GM12878 (cell line): ENCODE results near the gene SSB. TPM values are rescaled to one million over a fixed set of nuclear protein-coding genes. Genes with fewer than 3 reads are reported as not detected.

Source experiments
- ATAC-seq: fragments of 200-7000 bp; cut with Tn5 transposase; 3 replicates; pipeline ENCODE4 v1.9.1; 2020; ENCODE audit warnings: mild to moderate bottlenecking, moderate library complexity
- BruUV-seq: library from RNA; stranded (reverse); fragments of 400-500 nt; replicated peaks from 2 replicates; lab custom pipeline; 2021; lab: Mats Ljungman, UMichigan
- CTCF ChIA-PET: fragments of 300-600 bp; sonication (Branson Sonifier 250); formaldehyde crosslinking; extraction: SDS; loops from one replicate; lab custom pipeline; 2021; ENCODE audit warnings: inconsistent platforms; lab: Yijun Ruan, JAX
- POLR2A ChIA-PET: fragments of 350-600 bp; formaldehyde crosslinking; extraction: SDS; loops from one replicate; lab custom pipeline; 2021; ENCODE audit warnings: inconsistent platforms; lab: Charles Lee
- RAD21 ChIA-PET: fragments of 300-600 bp; sonication (Branson Sonifier 250); formaldehyde crosslinking; loops from one replicate; lab custom pipeline; 2023; ENCODE audit warnings: antibody characterized with exemption; ENCODE audit not compliant: unreplicated experiment; lab: Charles Lee
- SMC1A ChIA-PET: fragments of 300-600 bp; sonication (Branson Sonifier 250); formaldehyde crosslinking; loops from one replicate; lab custom pipeline; 2023; ENCODE audit not compliant: unreplicated experiment, uncharacterized antibody; lab: Charles Lee
- DNase-seq: peaks from one replicate; pipeline ENCODE4 v3.0.0-alpha.2; 2011; ENCODE audit warnings: low read depth, low spot score
- FAIRE-seq: peaks from 3 replicates; lab custom pipeline; 2011; peaks lifted over from hg19 to GRCh38; lab: Jason Lieb, UNC
- H2AFZ ChIP-seq: 2 replicates; pipeline ENCODE4 v1.6.0; 2011; ENCODE audit warnings: low read depth, low read length, control low read depth; ENCODE audit not compliant: control insufficient read depth
- H3K27ac ChIP-seq: 2 replicates; pipeline ENCODE4 v1.5.1; 2011; ENCODE audit warnings: control low read depth; ENCODE audit not compliant: control insufficient read depth, insufficient read depth
- H3K27me3 ChIP-seq, 2 experiments: replicated peaks in 1 of 2; 2 replicates each; pipeline versions ENCODE4 v1.6.0 to v1.6.1; 2011; ENCODE audit warnings: low read length in 1 of 2; ENCODE audit not compliant: control insufficient read depth in 2 of 2, insufficient read depth in 2 of 2
- H3K36me3 ChIP-seq, 2 experiments: 2 replicates each; pipeline ENCODE4 v1.5.1; 2011; ENCODE audit warnings: low read length in 1 of 2; ENCODE audit not compliant: control insufficient read depth in 2 of 2, insufficient read depth in 2 of 2
- H3K4me1 ChIP-seq: 2 replicates; pipeline ENCODE4 v1.6.1; 2011; ENCODE audit warnings: mild to moderate bottlenecking, low read length, moderate library complexity, mixed read lengths; ENCODE audit not compliant: control insufficient read depth, insufficient read depth
- H3K4me2 ChIP-seq: 2 replicates; pipeline ENCODE4 v1.6.0; 2011; ENCODE audit warnings: control low read depth; ENCODE audit not compliant: control insufficient read depth, insufficient read depth
- H3K4me3 ChIP-seq: fragments of 200-600 bp; sonication (generic); 2 replicates; pipeline ENCODE4 v1.5.1; 2016
- H3K79me2 ChIP-seq: 2 replicates; pipeline ENCODE4 v1.6.0; 2011; ENCODE audit warnings: low read length; ENCODE audit not compliant: control insufficient read depth, insufficient read depth
- H3K9ac ChIP-seq: 2 replicates; pipeline ENCODE4 v1.8.0; 2011; ENCODE audit warnings: low read length, control low read depth, mixed read lengths; ENCODE audit not compliant: control insufficient read depth, insufficient read depth
- H3K9me3 ChIP-seq: replicated peaks from 3 replicates; pipeline ENCODE4 v1.5.1; 2011; ENCODE audit warnings: mild to moderate bottlenecking, low read length; ENCODE audit not compliant: control insufficient read depth, insufficient read depth
- H4K20me1 ChIP-seq: 2 replicates; pipeline ENCODE4 v1.6.0; 2011; ENCODE audit not compliant: control insufficient read depth, insufficient read depth
- BCL11A ChIP-seq: IDR thresholded peaks from 2 replicates; pipeline ENCODE4 v1.6.1; 2011; ENCODE audit warnings: low read depth, low read length
- BHLHE40 ChIP-seq, 2 experiments: fragments of 450-650 bp in 1 of 2; IDR thresholded peaks; 2 replicates each; pipeline ENCODE4 v1.6.1; 2011 to 2017; ENCODE audit warnings: low read depth in 2 of 2, borderline replicate concordance in 1 of 2, improper control_type of control experiment in 1 of 2, low read length in 1 of 2, mild to moderate bottlenecking in 1 of 2
- GABPA ChIP-seq: IDR thresholded peaks from 2 replicates; pipeline ENCODE4 v1.6.1; 2014; ENCODE audit warnings: antibody characterized with exemption, low read depth, mild to moderate bottlenecking, inconsistent platforms
- HDAC6 ChIP-seq: fragments of 200-600 bp; sonication (generic); IDR thresholded peaks from one replicate; pipeline ENCODE4 v1.8.0; 2017; ENCODE audit warnings: antibody characterized with exemption; ENCODE audit not compliant: unreplicated experiment
- JUNB ChIP-seq: IDR thresholded peaks from 2 replicates; pipeline ENCODE4 v1.6.1; 2016; ENCODE audit warnings: antibody characterized with exemption, mild to moderate bottlenecking
- RAD21 ChIP-seq: IDR thresholded peaks from 2 replicates; pipeline ENCODE4 v1.6.1; 2011; ENCODE audit warnings: mild to moderate bottlenecking, low read depth, low read length, moderate library complexity; ENCODE audit not compliant: insufficient read depth
- RELA ChIP-seq: fragments of 450-650 bp; IDR thresholded peaks from 2 replicates; pipeline ENCODE4 v1.8.0; 2014; ENCODE audit warnings: borderline replicate concordance; ENCODE audit not compliant: partially characterized antibody
- ZNF24 ChIP-seq: fragments of 450-650 bp; IDR thresholded peaks from 2 replicates; pipeline ENCODE4 v1.6.1; 2017; ENCODE audit warnings: antibody characterized with exemption, mild to moderate bottlenecking
- in situ Hi-C: fragments of 300-500 bp; cut with MboI; formaldehyde crosslinking; loops from 9 replicates; pipeline ENCODE4 v1.14.3; 2018; ENCODE audit warnings: mixed read lengths
- intact Hi-C: fragments of 100-400 bp; cut with micrococcal nuclease; formaldehyde crosslinking; loops from one replicate; pipeline ENCODE4 v1.14.2; 2022; ENCODE audit not compliant: unreplicated experiment
- polyA plus RNA-seq, 11 experiments: library from polyadenylated mRNA; depleted of rRNA in 4 of 11; unstranded in 6 of 11; stranded (reverse) in 5 of 11; fragments of >200 nt; fragmentation: Nextera tagmentation in 4 of 11; fragmentation: Illumina TruSeq in 1 of 11; extraction: Ambion mirVana in 4 of 11; extraction: Trizol in 1 of 11; gene quantifications; 1 replicate in 1 of 11; 2 replicates in 10 of 11; pipeline versions ENCODE4 v1.2.1 to v1.2.3, GENCODE V29; 2011 to 2016; ENCODE audit warnings: inconsistent platforms in 2 of 11, missing spikeins in 2 of 11, low read depth in 1 of 11
- total RNA-seq, 4 experiments: library from RNA; depleted of rRNA in 3 of 4; stranded (reverse); fragments of >200 nt in 3 of 4; fragmentation: Illumina TruSeq in 1 of 4; extraction: Trizol in 1 of 4; gene quantifications; 2 replicates each; pipeline versions ENCODE4 v1.2.1 to v1.2.3, GENCODE V29; 2013 to 2021
- TF ChIP-seq, protein P1 (sequence below): fragments of 450-650 bp; IDR thresholded peaks from 2 replicates; pipeline ENCODE4 v1.6.1; 2014; ENCODE audit warnings: mild to moderate bottlenecking
- TF ChIP-seq, protein P2 (sequence below): IDR thresholded peaks from 2 replicates; pipeline ENCODE4 v1.6.1; 2012; ENCODE audit warnings: low read length, inconsistent platforms
- TF ChIP-seq, protein P3 (sequence below): fragments of 450-650 bp; IDR thresholded peaks from 2 replicates; pipeline ENCODE4 v1.6.1; 2018; ENCODE audit warnings: borderline replicate concordance, mild to moderate bottlenecking; ENCODE audit not compliant: partially characterized antibody

The SSB gene
- total and polyA plus RNA-seq, 10 of the 15 experiments (the other 5 are each of a cell fraction or from before 2014, with no cell fraction given), result 103 to 313 (median 200) TPM

DNA sequence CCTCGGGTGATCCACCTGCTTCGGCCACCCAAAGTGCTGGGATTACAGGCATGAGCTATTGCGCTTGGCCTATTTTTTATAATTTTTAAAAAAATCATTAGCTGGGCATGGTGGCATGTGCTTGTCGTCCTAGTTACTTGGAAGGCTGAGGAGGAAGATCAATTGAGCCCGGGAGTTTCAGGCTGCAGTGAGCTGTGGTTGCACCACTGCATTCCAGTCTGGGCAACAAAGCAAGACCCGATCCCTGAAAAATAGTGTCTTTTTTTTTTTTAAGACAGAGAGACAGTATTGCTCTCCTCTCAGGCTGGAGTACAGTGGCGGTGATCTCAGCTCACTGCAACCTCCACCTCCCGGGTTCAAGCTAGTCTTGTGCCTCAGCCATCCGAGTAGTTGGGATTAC, 4.8 kb downstream of the SSB start (continued):
- TF ChIP-seq, protein P1, sequence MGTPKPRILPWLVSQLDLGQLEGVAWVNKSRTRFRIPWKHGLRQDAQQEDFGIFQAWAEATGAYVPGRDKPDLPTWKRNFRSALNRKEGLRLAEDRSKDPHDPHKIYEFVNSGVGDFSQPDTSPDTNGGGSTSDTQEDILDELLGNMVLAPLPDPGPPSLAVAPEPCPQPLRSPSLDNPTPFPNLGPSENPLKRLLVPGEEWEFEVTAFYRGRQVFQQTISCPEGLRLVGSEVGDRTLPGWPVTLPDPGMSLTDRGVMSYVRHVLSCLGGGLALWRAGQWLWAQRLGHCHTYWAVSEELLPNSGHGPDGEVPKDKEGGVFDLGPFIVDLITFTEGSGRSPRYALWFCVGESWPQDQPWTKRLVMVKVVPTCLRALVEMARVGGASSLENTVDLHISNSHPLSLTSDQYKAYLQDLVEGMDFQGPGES, result no peak
- TF ChIP-seq, protein P2, sequence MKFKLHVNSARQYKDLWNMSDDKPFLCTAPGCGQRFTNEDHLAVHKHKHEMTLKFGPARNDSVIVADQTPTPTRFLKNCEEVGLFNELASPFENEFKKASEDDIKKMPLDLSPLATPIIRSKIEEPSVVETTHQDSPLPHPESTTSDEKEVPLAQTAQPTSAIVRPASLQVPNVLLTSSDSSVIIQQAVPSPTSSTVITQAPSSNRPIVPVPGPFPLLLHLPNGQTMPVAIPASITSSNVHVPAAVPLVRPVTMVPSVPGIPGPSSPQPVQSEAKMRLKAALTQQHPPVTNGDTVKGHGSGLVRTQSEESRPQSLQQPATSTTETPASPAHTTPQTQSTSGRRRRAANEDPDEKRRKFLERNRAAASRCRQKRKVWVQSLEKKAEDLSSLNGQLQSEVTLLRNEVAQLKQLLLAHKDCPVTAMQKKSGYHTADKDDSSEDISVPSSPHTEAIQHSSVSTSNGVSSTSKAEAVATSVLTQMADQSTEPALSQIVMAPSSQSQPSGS, result no peak
- no peak for TF ChIP-seq RAD21
- TF ChIP-seq HDAC6, result no peak

DNA sequence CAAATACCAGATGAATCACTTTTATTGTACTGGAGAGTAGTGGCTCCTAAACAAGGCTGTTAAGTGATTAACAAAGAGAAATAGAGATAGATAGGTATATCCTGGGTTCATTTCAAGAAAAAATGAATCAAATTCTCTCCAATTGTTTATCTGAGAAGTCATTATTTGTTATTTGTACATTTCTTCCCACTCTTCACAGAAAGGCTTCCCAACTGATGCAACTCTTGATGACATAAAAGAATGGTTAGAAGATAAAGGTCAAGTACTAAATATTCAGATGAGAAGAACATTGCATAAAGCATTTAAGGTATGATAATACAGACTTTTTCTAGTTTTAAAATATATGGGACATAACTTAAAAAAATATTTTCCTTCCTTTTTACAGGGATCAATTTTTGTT, 7.9 kb downstream of the SSB start:
- BruUV-seq, result no TSS peak
- Histone ChIP-seq H3K4me3 (no peak overlapping the region), H3K36me3 (peaks cover 0 to 10% of the 10 kb centered on the region in 2 experiments; a peak in 3 of 4 replicates), H3K4me2 (no peak overlapping the region), H3K9me3 (no peaks in the 10 kb centered on the region), H3K79me2 (peaks cover 17% of the 10 kb centered on the region), H3K9ac (no peak overlapping the region), H4K20me1 (no peaks in the 10 kb centered on the region), H2AFZ (no peak overlapping the region), H3K27me3 (no peaks in the 10 kb centered on the region), H3K4me1 (no peaks in the 10 kb centered on the region), H3K27ac (no peak overlapping the region)
- no peak for TF ChIP-seq RELA
- TF ChIP-seq BCL11A, result no peak
- TF ChIP-seq, protein P3, sequence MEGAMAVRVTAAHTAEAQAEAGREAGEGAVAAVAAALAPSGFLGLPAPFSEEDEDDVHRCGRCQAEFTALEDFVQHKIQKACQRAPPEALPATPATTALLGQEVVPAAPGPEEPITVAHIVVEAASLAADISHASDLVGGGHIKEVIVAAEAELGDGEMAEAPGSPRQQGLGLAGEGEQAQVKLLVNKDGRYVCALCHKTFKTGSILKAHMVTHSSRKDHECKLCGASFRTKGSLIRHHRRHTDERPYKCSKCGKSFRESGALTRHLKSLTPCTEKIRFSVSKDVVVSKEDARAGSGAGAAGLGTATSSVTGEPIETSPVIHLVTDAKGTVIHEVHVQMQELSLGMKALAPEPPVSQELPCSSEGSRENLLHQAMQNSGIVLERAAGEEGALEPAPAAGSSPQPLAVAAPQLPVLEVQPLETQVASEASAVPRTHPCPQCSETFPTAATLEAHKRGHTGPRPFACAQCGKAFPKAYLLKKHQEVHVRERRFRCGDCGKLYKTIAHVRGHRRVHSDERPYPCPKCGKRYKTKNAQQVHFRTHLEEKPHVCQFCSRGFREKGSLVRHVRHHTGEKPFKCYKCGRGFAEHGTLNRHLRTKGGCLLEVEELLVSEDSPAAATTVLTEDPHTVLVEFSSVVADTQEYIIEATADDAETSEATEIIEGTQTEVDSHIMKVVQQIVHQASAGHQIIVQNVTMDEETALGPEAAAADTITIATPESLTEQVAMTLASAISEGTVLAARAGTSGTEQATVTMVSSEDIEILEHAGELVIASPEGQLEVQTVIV, result no peak
- no peak for TF ChIP-seq GABPA
- no peak for TF ChIP-seq JUNB
- no peak for TF ChIP-seq ZNF24
- TF ChIP-seq BHLHE40 (IDR thresholded peaks at IDR 0.05; ENCODE audit: borderline replicate concordance in 1 of 2, low read depth in 2 of 2, low read length in 1 of 2), result no peak
- no peak for DNase-seq
- no peak for ATAC-seq
- FAIRE-seq, result no peak
- POLR2A ChIA-PET, result no interaction called here
- CTCF ChIA-PET, result no interaction called here
- in situ Hi-C loops, result no loop called here
- intact Hi-C loops, result no loop called here
- SMC1A ChIA-PET, result interaction anchor here (1.0 to 1.2 kb wide), 2 partner anchors 10 to 15 kb away, joined by 3 to 5 read pairs; no protein-coding TSS in a partner anchor
- RAD21 ChIA-PET, result no interaction called here
